HCT116 (cell line): ENCODE data around the gene LMTK3. TPM values are rescaled to one million over a fixed set of nuclear protein-coding genes. Genes with fewer than 3 reads are reported as not detected.
"Not testable (repeated sequence)": the region's sequence is repeated elsewhere in the genome, so short reads cannot be mapped to it uniquely, and the experiment has no call there.

Experiments used
- ATAC-seq: fragments of 200-7000 bp; cut with Tn5 transposase; 2 replicates; pipeline ENCODE4 v1.9.1; 2020; ENCODE audit warnings: mild to moderate bottlenecking, moderate library complexity
- BruUV-seq: library from RNA; stranded (reverse); fragments of 400-500 nt; replicated peaks from 2 replicates; lab custom pipeline; 2021; lab: Mats Ljungman, UMichigan
- CTCF ChIA-PET: fragments of 300-600 bp; sonication (Branson Sonifier 250); formaldehyde crosslinking; loops from one replicate; lab custom pipeline; 2021; ENCODE audit warnings: antibody characterized with exemption; lab: Charles Lee
- POLR2A ChIA-PET: fragments of 300-600, 350-600 bp; sonication (Branson Sonifier 250); formaldehyde crosslinking; loops from one replicate; lab custom pipeline; 2021; ENCODE audit warnings: antibody characterized with exemption; lab: Charles Lee
- RAD21 ChIA-PET, 2 experiments: fragments of 300-600 bp; sonication (Branson Sonifier 250); formaldehyde crosslinking; loops; one replicate each; lab custom pipeline; 2023; ENCODE audit warnings: low total read pairs in 2 of 2; ENCODE audit not compliant: uncharacterized antibody in 2 of 2, unreplicated experiment in 2 of 2, low non-redundant PET in 1 of 2; lab: Charles Lee
- DNase-seq: peaks from one replicate; pipeline ENCODE4 v3.0.0-alpha.2; 2010; ENCODE audit warnings: low read depth, low spot score
- H2AFZ ChIP-seq: fragments of 200-600 bp; shearing (Covaris generic), sonication (generic); 2 replicates; pipeline ENCODE4 v1.6.1; 2017; ENCODE audit warnings: low read depth, mixed run types, mixed read lengths, antibody characterized with exemption, low read length; ENCODE audit not compliant: poor library complexity, severe bottlenecking
- H3K27ac ChIP-seq: 2 replicates; pipeline ENCODE4 v1.5.1; 2012; ENCODE audit warnings: low read depth, low read length
- H3K27me3 ChIP-seq: fragments of 200-600 bp; sonication (generic); 2 replicates; pipeline ENCODE4 v1.6.1; 2016; ENCODE audit warnings: mixed run types, low read length, mixed read lengths; ENCODE audit not compliant: insufficient read depth
- H3K36me3 ChIP-seq, 2 experiments: fragments of 200-500 bp in 1 of 2; fragments of 200-600 bp in 1 of 2; sonication (Bioruptor generic) in 1 of 2; sonication (generic) in 1 of 2; 2 replicates each; pipeline versions ENCODE4 v1.5.1 to v1.6.1; 2014 to 2016; ENCODE audit warnings: low read length in 2 of 2, inconsistent platforms in 1 of 2, mixed read lengths in 1 of 2, mixed run types in 1 of 2; ENCODE audit not compliant: insufficient read depth in 2 of 2, control insufficient read depth in 1 of 2
- H3K4me1 ChIP-seq, 2 experiments: fragments of 200-600 bp in 1 of 2; sonication (generic) in 1 of 2; 2 replicates each; pipeline versions ENCODE4 v1.5.1 to v1.6.1; 2012 to 2017; ENCODE audit warnings: low read length in 2 of 2, inconsistent platforms in 1 of 2, mild to moderate bottlenecking in 1 of 2, mixed read lengths in 1 of 2, mixed run types in 1 of 2, moderate library complexity in 1 of 2; ENCODE audit not compliant: insufficient read depth in 2 of 2, control insufficient read depth in 1 of 2
- H3K4me2 ChIP-seq: fragments of 200-600 bp; sonication (generic); 2 replicates; pipeline ENCODE4 v1.6.1; 2017; ENCODE audit warnings: mixed run types, low read length, mixed read lengths
- H3K4me3 ChIP-seq, 2 experiments: fragments of 200-600 bp in 1 of 2; sonication (generic) in 1 of 2; replicated peaks in 1 of 2; 2 replicates each; pipeline ENCODE4 v1.5.1; 2011 to 2016; ENCODE audit warnings: low read length in 2 of 2, control low read depth in 1 of 2, low read depth in 1 of 2, mild to moderate bottlenecking in 1 of 2, mixed read lengths in 1 of 2, mixed run types in 1 of 2
- H3K79me2 ChIP-seq: fragments of 200-600 bp; sonication (generic); 2 replicates; pipeline ENCODE4 v1.6.1; 2017; ENCODE audit warnings: mild to moderate bottlenecking, mixed run types, low read length, moderate library complexity, mixed read lengths; ENCODE audit not compliant: insufficient read depth
- H3K9ac ChIP-seq: fragments of 200-600 bp; sonication (generic); 2 replicates; pipeline ENCODE4 v1.6.1; 2016; ENCODE audit warnings: low read length, mixed read lengths
- H3K9me2 ChIP-seq: fragments of 200-600 bp; sonication (generic), shearing (Covaris generic); 2 replicates; pipeline ENCODE4 v1.6.1; 2017; ENCODE audit warnings: mixed run types, mild to moderate bottlenecking, moderate library complexity; ENCODE audit not compliant: insufficient read depth
- H3K9me3 ChIP-seq, 2 experiments: fragments of 200-500 bp in 1 of 2; fragments of 200-600 bp in 1 of 2; sonication (Bioruptor generic) in 1 of 2; sonication (generic) in 1 of 2; 2 replicates each; pipeline ENCODE4 v1.6.1; 2014 to 2017; ENCODE audit warnings: low read length in 2 of 2, mixed read lengths in 2 of 2, inconsistent platforms in 1 of 2, low read depth in 1 of 2, mild to moderate bottlenecking in 1 of 2, mixed run types in 1 of 2, moderate library complexity in 1 of 2; ENCODE audit not compliant: control insufficient read depth in 1 of 2, insufficient read depth in 1 of 2
- H4K20me1 ChIP-seq: fragments of 200-600 bp; sonication (generic), shearing (Covaris generic); 2 replicates; pipeline ENCODE4 v1.6.1; 2017; ENCODE audit warnings: mixed run types, mild to moderate bottlenecking, moderate library complexity; ENCODE audit not compliant: insufficient read depth
- CEBPB ChIP-seq: IDR thresholded peaks from 2 replicates; pipeline ENCODE4 v1.6.1; 2012; ENCODE audit warnings: low read depth
- CTCF ChIP-seq, 3 experiments: fragments of 200-600 bp in 1 of 3; sonication (generic) in 1 of 3; IDR thresholded peaks in 2 of 3; conservative IDR thresholded peaks in 1 of 3; 2 replicates each; pipeline ENCODE4 v1.5.1; 2012 to 2017; ENCODE audit warnings: low read depth in 2 of 3, low read length in 2 of 3, antibody characterized with exemption in 1 of 3, borderline replicate concordance in 1 of 3, control low read depth in 1 of 3, mild to moderate bottlenecking in 1 of 3, mixed read lengths in 1 of 3, mixed run types in 1 of 3, moderate library complexity in 1 of 3; ENCODE audit not compliant: insufficient read depth in 1 of 3
- ELF1 ChIP-seq: IDR thresholded peaks from 2 replicates; pipeline ENCODE4 v1.6.1; 2012; ENCODE audit warnings: low read depth, borderline replicate concordance
- EZH2 ChIP-seq: fragments of 200-600 bp; sonication (generic); IDR thresholded peaks from 2 replicates; pipeline ENCODE4 v1.6.1; 2017; ENCODE audit warnings: antibody characterized with exemption, mixed run types
- POLR2A ChIP-seq: IDR thresholded peaks from 2 replicates; pipeline ENCODE4 v1.7.0; 2011; ENCODE audit warnings: borderline replicate concordance; ENCODE audit not compliant: insufficient read depth, insufficient read length; ENCODE audit errors: extremely low read depth
- POLR2AphosphoS5 ChIP-seq: IDR thresholded peaks from 2 replicates; pipeline ENCODE4 v1.6.1; 2011; ENCODE audit warnings: mild to moderate bottlenecking, low read depth, low read length, moderate library complexity
- REST ChIP-seq: IDR thresholded peaks from 2 replicates; pipeline ENCODE4 v1.6.1; 2012; ENCODE audit warnings: low read depth
- YY1 ChIP-seq: IDR thresholded peaks from 2 replicates; pipeline ENCODE4 v1.6.1; 2011; ENCODE audit warnings: low read length, low read depth, moderate library complexity, mild to moderate bottlenecking; ENCODE audit not compliant: insufficient replicate concordance; ENCODE audit errors: extremely low read depth
- ZNF274 ChIP-seq: fragments of 200-500 bp; sonication (Bioruptor generic); IDR thresholded peaks from 2 replicates; pipeline ENCODE4 v1.6.1; 2014; ENCODE audit warnings: mild to moderate bottlenecking, low read depth, low read length, inconsistent platforms
- intact Hi-C: fragments of 100-400 bp; cut with micrococcal nuclease; formaldehyde crosslinking; loops from 2 replicates; pipeline ENCODE4 v1.10.0; 2022
- total RNA-seq: library from RNA; stranded (reverse); gene quantifications from one replicate; pipeline ENCODE4 v1.2.1, GENCODE V29; 2021; ENCODE audit not compliant: unreplicated experiment

LMTK3 gene
- total RNA-seq, 1 experiment from 2014 or later = 19.9 TPM

GRCh38 chr19:48489608-48490216 is 21.9 kb downstream of the LMTK3 start:
- no peaks in the 10 kb centered on the region for H3K9me2 ChIP-seq
- H3K27ac ChIP-seq = peak overlapping the region; percentile 97
- peaks cover 59 to 87% of the 10 kb centered on the region in 2 experiments for H3K4me1 ChIP-seq
- H3K4me2 ChIP-seq = peak overlapping the region; percentile 100
- peak; percentile 60 for DNase-seq
- peak overlapping the region; percentile 80 to 96 for H3K4me3 ChIP-seq
- peaks cover 38% of the 10 kb centered on the region for H3K79me2 ChIP-seq
- ChIA-PET CTCF (interaction anchor here (0.5 to 4.7 kb wide), 23 partner anchors 11 to 751 kb away, joined by 3 to 65 read pairs (median 3); partner anchors contain the start of genes CA11, SYNGR4 and TMEM143), RAD21 (interaction anchor here (0.6 to 1.7 kb wide), 5 partner anchors 11 to 156 kb away, joined by 3 to 6 read pairs (median 3); no protein-coding TSS in a partner anchor), POLR2A (interaction anchor here (0.9 to 1.3 kb wide), 4 partner anchors 12 to 129 kb away, joined by 3 to 5 read pairs (median 4); partner anchors contain the start of genes RPL18 and SPHK2)
- TSS peak; percentile 61 for BruUV-seq
- peak; percentile 26 for ATAC-seq
- H4K20me1 ChIP-seq = no peaks in the 10 kb centered on the region
- H3K9me3 ChIP-seq = no peaks in the 10 kb centered on the region
- TF ChIP-seq REST (no peak), POLR2A (no peak), CEBPB (no peak), ZNF274 (no peak), CTCF (IDR thresholded peaks at IDR 0.05 in 2 of 3, conservative IDR thresholded peaks at IDR 0.05 in 1 of 3; ENCODE audit: borderline replicate concordance in 1 of 3, insufficient read depth in 1 of 3, low read depth in 2 of 3, low read length in 2 of 3) (peak in 2 of 3 experiments; percentile 91 to 98; a peak in 4 of 6 replicates), EZH2 (no peak), ELF1 (no peak), YY1 (no peak), POLR2AphosphoS5 (peak; percentile 37; the same call in 1 of the 2 replicates)
- intact Hi-C loops = loop anchor here (1.0 to 10.0 kb wide), 4 partner anchors 21 to 169 kb away; partner anchors contain the start of genes CYTH2, GRIN2D and KDELR1
- peaks cover 2 to 5% of the 10 kb centered on the region in 2 experiments; a peak in 1 of 4 replicates for H3K36me3 ChIP-seq
- H2AFZ ChIP-seq = no peak overlapping the region
- no peaks in the 10 kb centered on the region for H3K27me3 ChIP-seq
- peak overlapping the region; percentile 97 for H3K9ac ChIP-seq

- intact Hi-C loops = loop anchor here (2.0 kb wide), 1 partner anchor 20 kb away; the partner anchor contains the start of gene CYTH2
- H2AFZ ChIP-seq, DNase-seq, H4K20me1 ChIP-seq, ATAC-seq, H3K9me2 ChIP-seq, H3K36me3 ChIP-seq, H3K27me3 ChIP-seq, H3K9me3 ChIP-seq, BruUV-seq: not testable (repeated sequence)
- Histone ChIP-seq H3K4me1 (peaks cover 57 to 82% of the 10 kb centered on the region in 2 experiments), H3K4me3 (peak overlapping the region; percentile 35 to 53), H3K4me2 (peak overlapping the region; percentile 100), H3K79me2 (peaks cover 30% of the 10 kb centered on the region), H3K27ac (peak overlapping the region; percentile 97), H3K9ac (peak overlapping the region; percentile 97)
- POLR2A ChIA-PET = interaction anchor here (1.2 to 1.4 kb wide), 2 partner anchors 18 to 88 kb away, joined by 4 to 6 read pairs; no protein-coding TSS in a partner anchor
- CTCF ChIA-PET = interaction anchor here (0.7 to 4.7 kb wide), 4 partner anchors 17 to 120 kb away, joined by 3 to 65 read pairs (median 12); no protein-coding TSS in a partner anchor
- RAD21 ChIA-PET = interaction anchor here (0.5 to 1.4 kb wide), 2 partner anchors 14 to 96 kb away, joined by 3 read pairs; no protein-coding TSS in a partner anchor
These were observed 23.2 kb downstream of the LMTK3 start for GRCh38 chr19:48488478-48488877.
